Measurements from ENCODE around the gene DRG2. TPM values are rescaled to one million over a fixed set of nuclear protein-coding genes. Genes with fewer than 3 reads are reported as not detected.

DRG2 gene
- total and polyA plus RNA-seq, 2 of the 4 experiments (the other 2 are of a cell fraction), result 43.6 to 45.1 TPM

DNA sequence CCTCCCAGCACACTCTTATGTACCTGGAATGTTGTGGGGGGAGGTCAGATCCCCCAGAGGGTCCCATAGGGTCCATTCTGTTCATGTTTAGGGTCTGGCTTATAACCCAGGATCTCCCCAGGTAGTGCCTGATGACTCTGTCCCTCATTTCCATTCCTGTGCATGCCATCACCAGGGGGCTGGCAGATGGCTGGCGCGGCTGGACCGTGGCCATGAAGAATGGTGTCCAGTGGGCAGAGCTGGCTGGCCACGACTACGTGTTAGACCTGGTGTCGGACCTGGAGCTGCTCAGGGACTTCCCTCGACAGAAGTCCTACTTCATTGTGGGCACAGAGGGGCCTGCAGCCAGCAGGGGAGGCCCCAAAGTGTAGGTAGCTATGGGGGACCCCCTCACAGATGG, 60.8 kb downstream of the DRG2 start:
- no peak overlapping the region for H4K5ac ChIP-seq (ENCODE audit: low read depth, low read length)
- no peak overlapping the region for H3K27ac ChIP-seq (ENCODE audit: insufficient read depth, low read length)
- H3K56ac ChIP-seq (ENCODE audit: extremely low read depth, insufficient read depth, low read length), result no peak overlapping the region
- no peaks in the 10 kb centered on the region for H3K79me1 ChIP-seq (ENCODE audit: low read depth in 1 of 2, low read length in 2 of 2)
- dilution Hi-C loops (cut with HindIII; ENCODE audit: low sequenced_read_pairs, unreplicated experiment), result no loop called here
- no peak overlapping the region for H2AFZ ChIP-seq (replicated peaks; ENCODE audit: low read length, poor library complexity)
- H3K9me1 ChIP-seq (ENCODE audit: insufficient read depth, low read length), result no peaks in the 10 kb centered on the region
- H3K14ac ChIP-seq (replicated peaks; ENCODE audit: low read depth, low read length), result no peak overlapping the region
- ATAC-seq (ENCODE audit: low read depth), result no peak
- H4K20me1 ChIP-seq (ENCODE audit: insufficient read depth, low read length), result no peaks in the 10 kb centered on the region
- no peak overlapping the region for H2BK20ac ChIP-seq (ENCODE audit: low read depth, low read length)
- no peak overlapping the region for H3K4ac ChIP-seq (ENCODE audit: low read depth, low read length)
- H4K91ac ChIP-seq (ENCODE audit: insufficient read depth, low read depth, low read length), result no peak overlapping the region
- no peak for DNase-seq
- H2BK5ac ChIP-seq (ENCODE audit: low read depth, low read length, poor library complexity, severe bottlenecking), result no peak overlapping the region
- in situ Hi-C loops (cut with MboI; ENCODE audit: low sequenced_read_pairs), result no loop called here
- H3K4me3 ChIP-seq (ENCODE audit: insufficient read depth, low read depth, low read length), result no peak overlapping the region
- no peak overlapping the region for H3K18ac ChIP-seq (ENCODE audit: low read depth, low read length)
- intact Hi-C loops (cut with micrococcal nuclease), result no loop called here
- H2AK5ac ChIP-seq (ENCODE audit: low read depth, low read length), result no peak overlapping the region
- no peak overlapping the region for H3K23ac ChIP-seq (ENCODE audit: low read depth, low read length)
- no TSS peak for BruUV-seq (replicated peaks)
- no peak for TF ChIP-seq RAD21 (IDR thresholded peaks at IDR 0.05; ENCODE audit: low read length)
- no peak for TF ChIP-seq MXI1 (IDR thresholded peaks at IDR 0.05; ENCODE audit: borderline replicate concordance, low read depth, low read length)
- TF ChIP-seq RFX5 (IDR thresholded peaks at IDR 0.05; ENCODE audit: low read depth, low read length), result no peak
- no peak for TF ChIP-seq RCOR1 (IDR thresholded peaks at IDR 0.05; ENCODE audit: insufficient replicate concordance, low read length)
- TF ChIP-seq MAZ (IDR thresholded peaks at IDR 0.05; ENCODE audit: borderline replicate concordance, low read depth, low read length), result no peak
- TF ChIP-seq SMC3 (IDR thresholded peaks at IDR 0.05; ENCODE audit: low read depth, low read length), result no peak
- TF ChIP-seq, protein P1, sequence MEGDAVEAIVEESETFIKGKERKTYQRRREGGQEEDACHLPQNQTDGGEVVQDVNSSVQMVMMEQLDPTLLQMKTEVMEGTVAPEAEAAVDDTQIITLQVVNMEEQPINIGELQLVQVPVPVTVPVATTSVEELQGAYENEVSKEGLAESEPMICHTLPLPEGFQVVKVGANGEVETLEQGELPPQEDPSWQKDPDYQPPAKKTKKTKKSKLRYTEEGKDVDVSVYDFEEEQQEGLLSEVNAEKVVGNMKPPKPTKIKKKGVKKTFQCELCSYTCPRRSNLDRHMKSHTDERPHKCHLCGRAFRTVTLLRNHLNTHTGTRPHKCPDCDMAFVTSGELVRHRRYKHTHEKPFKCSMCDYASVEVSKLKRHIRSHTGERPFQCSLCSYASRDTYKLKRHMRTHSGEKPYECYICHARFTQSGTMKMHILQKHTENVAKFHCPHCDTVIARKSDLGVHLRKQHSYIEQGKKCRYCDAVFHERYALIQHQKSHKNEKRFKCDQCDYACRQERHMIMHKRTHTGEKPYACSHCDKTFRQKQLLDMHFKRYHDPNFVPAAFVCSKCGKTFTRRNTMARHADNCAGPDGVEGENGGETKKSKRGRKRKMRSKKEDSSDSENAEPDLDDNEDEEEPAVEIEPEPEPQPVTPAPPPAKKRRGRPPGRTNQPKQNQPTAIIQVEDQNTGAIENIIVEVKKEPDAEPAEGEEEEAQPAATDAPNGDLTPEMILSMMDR (conservative IDR thresholded peaks at IDR 0.05; ENCODE audit: low read depth, low read length), result no peak
- no peak for TF ChIP-seq MAFK (IDR thresholded peaks at IDR 0.05; ENCODE audit: low read depth, low read length)
- TF ChIP-seq BHLHE40 (IDR thresholded peaks at IDR 0.05; ENCODE audit: low read depth, low read length), result no peak
- TF ChIP-seq CEBPB (IDR thresholded peaks at IDR 0.05; ENCODE audit: low read depth, low read length), result no peak
- TF ChIP-seq, protein P2, sequence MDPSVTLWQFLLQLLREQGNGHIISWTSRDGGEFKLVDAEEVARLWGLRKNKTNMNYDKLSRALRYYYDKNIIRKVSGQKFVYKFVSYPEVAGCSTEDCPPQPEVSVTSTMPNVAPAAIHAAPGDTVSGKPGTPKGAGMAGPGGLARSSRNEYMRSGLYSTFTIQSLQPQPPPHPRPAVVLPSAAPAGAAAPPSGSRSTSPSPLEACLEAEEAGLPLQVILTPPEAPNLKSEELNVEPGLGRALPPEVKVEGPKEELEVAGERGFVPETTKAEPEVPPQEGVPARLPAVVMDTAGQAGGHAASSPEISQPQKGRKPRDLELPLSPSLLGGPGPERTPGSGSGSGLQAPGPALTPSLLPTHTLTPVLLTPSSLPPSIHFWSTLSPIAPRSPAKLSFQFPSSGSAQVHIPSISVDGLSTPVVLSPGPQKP (IDR thresholded peaks at IDR 0.05; ENCODE audit: borderline replicate concordance, low read depth, low read length), result no peak
- no peak for TF ChIP-seq NFE2L2 (IDR thresholded peaks at IDR 0.05; ENCODE audit: low read depth, low read length)
- TF ChIP-seq, protein P3, sequence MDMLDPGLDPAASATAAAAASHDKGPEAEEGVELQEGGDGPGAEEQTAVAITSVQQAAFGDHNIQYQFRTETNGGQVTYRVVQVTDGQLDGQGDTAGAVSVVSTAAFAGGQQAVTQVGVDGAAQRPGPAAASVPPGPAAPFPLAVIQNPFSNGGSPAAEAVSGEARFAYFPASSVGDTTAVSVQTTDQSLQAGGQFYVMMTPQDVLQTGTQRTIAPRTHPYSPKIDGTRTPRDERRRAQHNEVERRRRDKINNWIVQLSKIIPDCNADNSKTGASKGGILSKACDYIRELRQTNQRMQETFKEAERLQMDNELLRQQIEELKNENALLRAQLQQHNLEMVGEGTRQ (IDR thresholded peaks at IDR 0.05; ENCODE audit: low read depth, low read length), result no peak
- no peak for TF ChIP-seq FOS (IDR thresholded peaks at IDR 0.05; ENCODE audit: low read depth, low read length)
- H4K8ac ChIP-seq (ENCODE audit: low read depth in 2 of 2, low read length in 2 of 2), result no peak overlapping the region
- ChIA-PET POLR2A (ENCODE audit: unreplicated experiment) (no interaction called here), CTCF (no interaction called here)
- no peak overlapping the region for H3K4me2 ChIP-seq (ENCODE audit: low read depth, low read length)
- H3K4me1 ChIP-seq (ENCODE audit: control insufficient read depth, insufficient read depth, low read length), result peaks cover 1% of the 10 kb centered on the region; the same call in 1 of the 2 replicates
- H3K36me3 ChIP-seq (ENCODE audit: control insufficient read depth, insufficient read depth, low read length), result no peaks in the 10 kb centered on the region
- no peak overlapping the region for H2BK120ac ChIP-seq (ENCODE audit: low read depth, low read length)
- no CpG with 5 or more reads among the region's 7 CpGs for WGBS, 2 experiments (ENCODE audit: extremely low coverage in 2 of 2, insufficient read length in 1 of 2)
- peaks cover 8% of the 10 kb centered on the region for H3K27me3 ChIP-seq (ENCODE audit: control insufficient read depth, insufficient read depth, low read length)
- H2AK9ac ChIP-seq (replicated peaks; ENCODE audit: low read depth, low read length, poor library complexity), result no peak overlapping the region
- H2BK15ac ChIP-seq (ENCODE audit: low read depth, low read length), result no peak overlapping the region
- no peak overlapping the region for H3K9ac ChIP-seq (ENCODE audit: low read depth, low read length)
- H3K9me3 ChIP-seq (ENCODE audit: control insufficient read depth, insufficient read depth, low read length), result no peaks in the 10 kb centered on the region

All from IMR-90 (cell line).